ENCODE measurements around the gene GGCX.
"Not testable (repeated sequence)": the region's sequence is repeated elsewhere in the genome, so short reads cannot be mapped to it uniquely, and the experiment has no call there.

Gene GGCX

GRCh38 chr2:85560812-85561279 is 447 bp downstream of the GGCX start:
- peak; percentile 43 for DNase-seq

DNA sequence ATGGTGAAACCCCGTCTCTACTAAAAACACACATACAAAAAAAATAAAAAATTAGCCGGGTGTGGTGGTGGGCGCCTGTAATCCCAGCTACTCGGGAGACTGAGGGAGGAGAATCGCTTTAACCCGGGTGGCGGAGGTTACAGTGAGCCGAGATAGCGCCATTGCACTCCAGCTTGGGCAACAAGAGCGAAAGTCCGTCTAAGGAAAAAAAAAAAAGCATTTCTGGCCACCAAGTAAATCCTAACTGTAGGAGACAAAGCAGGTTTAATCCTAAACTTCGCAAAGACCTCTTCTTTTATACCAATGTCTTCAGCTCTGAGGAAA is 928 bp downstream of the GGCX start:
- not testable (repeated sequence) for DNase-seq

DNA sequence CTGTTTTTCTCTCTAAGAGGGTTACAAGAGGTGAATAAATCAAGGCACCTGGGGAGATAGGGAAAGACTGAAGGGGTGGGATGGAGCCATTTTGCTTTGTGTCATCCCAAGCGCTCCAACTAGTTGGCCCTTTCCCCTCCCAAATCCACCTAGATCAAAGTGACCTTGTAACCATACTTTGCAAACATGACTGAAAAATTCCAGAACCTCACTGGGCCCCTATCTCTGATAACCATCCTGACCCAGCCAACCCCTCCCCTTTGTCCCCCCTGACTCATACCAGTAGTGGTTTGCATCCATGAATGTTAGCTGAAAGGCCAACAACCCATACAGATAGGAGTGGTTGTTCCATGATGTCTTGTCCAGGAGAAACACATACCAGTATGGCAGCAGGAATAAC is 3.1 kb downstream of the GGCX start:
- no peak for DNase-seq

- no peak for DNase-seq
These were observed 4.2 kb downstream of the GGCX start for GRCh38 chr2:85557130-85557529.

GRCh38 chr2:85554980-85555612 is 6.2 kb downstream of the GGCX start:
- DNase-seq: no peak

GRCh38 chr2:85553184-85553583 is 8.1 kb downstream of the GGCX start:
- no peak for DNase-seq

- DNase-seq: peak; percentile 91
These were observed 9.3 kb downstream of the GGCX start for GRCh38 chr2:85551698-85552678.

DNA sequence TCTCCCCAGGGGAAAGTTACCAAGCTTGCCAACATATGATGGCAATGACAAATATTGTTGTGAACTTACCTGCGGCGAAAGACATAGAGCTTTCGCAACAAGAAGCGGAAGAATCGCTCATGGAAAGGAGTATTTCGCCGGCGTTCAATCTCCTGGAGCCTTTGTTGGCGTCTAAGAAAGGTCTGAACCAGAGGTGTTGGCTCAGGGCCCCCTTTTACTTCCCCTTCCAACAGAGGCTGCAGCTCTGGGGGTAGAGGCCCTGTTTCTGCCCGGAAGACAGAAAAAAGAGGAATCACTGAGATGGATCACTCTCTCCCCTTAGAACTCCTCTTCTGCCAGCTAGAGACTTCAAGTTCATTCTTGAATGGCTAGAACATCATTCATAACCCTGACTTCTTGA is 10.8 kb downstream of the GGCX start:
- DNase-seq: no peak

GRCh38 chr2:85549826-85550225 is 11.5 kb downstream of the GGCX start:
- DNase-seq: no peak

DNA sequence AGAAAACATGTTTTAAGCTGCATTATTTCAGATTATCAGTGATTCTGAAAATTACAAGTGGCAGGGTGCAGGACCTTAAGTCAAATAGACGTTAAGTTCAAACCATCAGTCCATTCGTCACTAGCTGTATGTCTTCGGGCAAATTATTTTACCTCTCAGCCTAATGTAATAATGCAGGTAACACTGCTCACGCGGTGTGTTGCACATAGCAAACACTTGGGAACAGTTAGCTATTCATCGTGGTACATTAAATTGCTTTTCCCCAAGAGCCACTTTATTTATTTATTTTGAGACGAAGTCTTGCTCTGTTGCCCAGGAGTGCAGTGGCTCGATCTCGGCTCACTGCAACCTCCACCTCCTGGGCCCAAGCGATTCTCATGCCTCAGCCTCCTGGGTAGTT is 12.2 kb downstream of the GGCX start:
- DNase-seq: no peak

DNA sequence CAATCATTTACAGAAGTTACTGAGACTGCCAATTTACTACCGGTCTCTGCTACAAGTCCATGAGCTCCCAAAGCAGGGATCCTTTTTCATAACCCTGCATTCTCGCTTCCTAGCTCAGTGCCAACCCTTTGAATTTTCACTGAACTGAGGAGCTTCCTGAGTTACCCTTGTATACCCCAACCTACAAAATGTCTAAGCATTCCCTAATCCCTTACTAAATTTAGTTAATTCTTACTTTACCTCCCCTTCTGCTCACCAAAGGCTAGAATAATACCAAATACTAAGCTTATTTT is 12.7 kb downstream of the GGCX start:
- no peak for DNase-seq

- DNase-seq: no peak
These were observed 13.3 kb downstream of the GGCX start for GRCh38 chr2:85547859-85548607.

- no peak for DNase-seq
These were observed 14.0 kb downstream of the GGCX start for GRCh38 chr2:85547089-85547858.

- DNase-seq: no peak
These were observed 15.5 kb downstream of the GGCX start for GRCh38 chr2:85545780-85546240.

DNA sequence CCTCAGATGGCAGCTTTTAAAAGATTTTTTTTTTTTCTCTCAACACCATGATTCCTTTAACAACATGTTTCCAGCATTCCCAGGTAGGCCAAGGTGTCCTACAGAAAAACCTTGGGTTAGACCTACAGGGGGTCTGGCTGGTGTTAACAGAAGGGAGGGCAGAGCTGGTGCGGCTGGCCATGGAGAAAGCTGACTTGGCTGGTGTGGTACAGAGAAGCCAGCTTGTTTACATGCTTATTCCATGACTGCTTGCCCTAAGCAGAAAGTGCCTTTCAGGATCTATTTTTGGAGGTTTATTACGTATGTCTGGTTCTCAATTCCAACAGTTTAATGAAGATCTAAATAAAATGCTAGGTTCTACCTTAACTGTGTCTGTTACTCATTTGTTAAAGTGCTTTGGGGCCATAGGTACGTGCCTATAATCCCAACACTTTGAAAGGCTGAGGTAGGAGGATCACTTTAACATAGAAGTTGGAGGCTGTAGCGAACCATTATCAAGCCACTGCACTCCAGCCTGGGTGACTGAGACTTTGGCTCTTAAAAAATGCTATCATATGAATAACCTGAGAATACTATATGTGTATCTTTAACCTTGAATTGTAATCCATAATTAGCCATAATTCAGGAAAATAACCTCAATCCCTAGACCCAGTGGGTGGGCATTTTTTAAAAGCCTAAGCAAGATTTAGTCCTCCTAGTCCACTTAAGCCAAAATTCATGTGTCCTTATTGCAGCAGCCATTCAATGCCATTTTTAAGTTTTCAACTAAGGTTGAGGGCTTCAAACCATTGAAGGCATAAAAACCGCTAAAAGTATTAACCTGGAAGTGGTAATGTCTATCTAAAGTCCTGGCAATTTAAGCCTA is 16.1 kb downstream of the GGCX start:
- not testable (repeated sequence) for DNase-seq

- DNase-seq: not testable (repeated sequence)
These were observed 17.0 kb downstream of the GGCX start for GRCh38 chr2:85544254-85544691.

GRCh38 chr2:85542777-85543176 is 18.5 kb downstream of the GGCX start:
- no peak for DNase-seq

- DNase-seq: no peak
These were observed 19.4 kb downstream of the GGCX start for GRCh38 chr2:85541753-85542457.

- no peak for DNase-seq
These were observed 20.0 kb downstream of the GGCX start for GRCh38 chr2:85541262-85541661.

- no peak for DNase-seq
These were observed 21.1 kb downstream of the GGCX start for GRCh38 chr2:85540133-85540648.

All from activated CD4-positive, alpha-beta T cell treated with anti-CD3 and anti-CD28 coated beads for 48 hours (primary cell).